Right lung (tissue), 5 donors: Measurements from ENCODE around the gene TAPBPL. TPM values are rescaled to one million over a fixed set of nuclear protein-coding genes. Genes with fewer than 3 reads are reported as not detected.

ENCODE experiments used
- DNase-seq, 2 donors: peaks; one replicate each; pipeline ENCODE4 v3.0.0-alpha.2; 2013
- polyA plus RNA-seq, 5 donors: library from polyadenylated mRNA; unstranded; fragments of 120-200 nt; gene quantifications; one replicate each; pipeline versions ENCODE4 v1.2.1 to v1.2.3, GENCODE V29; 2013; ENCODE audit warnings: inconsistent platforms in 1 of 5, low replicate concordance in 1 of 5; ENCODE audit not compliant: insufficient read length in 5 of 5, insufficient read depth in 1 of 5

TAPBPL gene
- polyA plus RNA-seq, 5 donors, result 16.6 to 26.9 (median 20.3) TPM

DNA sequence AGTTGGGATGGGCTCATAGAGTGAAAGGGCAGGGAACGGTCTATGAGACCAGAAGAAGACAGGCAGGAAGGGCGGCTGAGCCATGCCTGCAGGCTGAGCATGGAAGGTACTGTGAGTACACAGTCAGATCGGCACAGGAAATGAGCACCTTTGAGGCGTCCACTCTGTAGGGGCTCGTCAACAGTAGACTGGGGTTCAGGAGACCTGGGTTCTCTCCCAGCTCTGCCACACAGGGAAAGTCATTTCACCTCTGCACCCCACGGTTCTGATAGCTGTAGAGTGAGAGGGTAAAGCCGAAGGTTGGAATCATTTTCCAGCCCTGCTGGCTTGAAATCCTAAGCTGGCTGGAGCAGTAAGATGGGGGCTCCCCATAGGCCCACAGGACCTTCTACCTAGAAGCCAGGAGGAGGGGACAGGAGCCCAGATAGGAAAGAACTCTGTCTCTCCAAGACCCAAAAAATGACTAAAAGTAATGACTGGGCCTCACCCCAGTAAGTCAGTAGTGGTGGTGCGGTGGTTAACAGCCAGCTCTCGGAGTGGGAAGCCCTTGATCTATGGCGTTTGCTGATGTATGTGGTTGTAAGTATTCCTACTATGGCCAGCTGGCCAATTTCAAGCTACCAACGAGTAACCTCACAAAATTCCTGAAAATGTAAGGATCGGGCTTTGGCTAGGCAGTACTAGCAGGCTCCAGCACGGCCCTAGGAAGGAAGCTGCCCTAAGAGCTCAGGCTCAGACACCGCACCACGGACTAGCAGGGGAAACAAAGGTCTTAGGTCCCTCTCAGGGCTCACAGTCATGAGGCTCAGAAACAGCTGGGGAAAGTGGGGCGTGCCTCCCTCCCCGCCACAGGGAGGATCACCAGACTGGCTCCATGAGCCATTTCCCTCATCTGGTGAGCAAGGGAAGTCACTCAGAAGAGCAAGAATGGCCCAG is 17.4 kb upstream of the TAPBPL start:
- no peak for DNase-seq

DNA sequence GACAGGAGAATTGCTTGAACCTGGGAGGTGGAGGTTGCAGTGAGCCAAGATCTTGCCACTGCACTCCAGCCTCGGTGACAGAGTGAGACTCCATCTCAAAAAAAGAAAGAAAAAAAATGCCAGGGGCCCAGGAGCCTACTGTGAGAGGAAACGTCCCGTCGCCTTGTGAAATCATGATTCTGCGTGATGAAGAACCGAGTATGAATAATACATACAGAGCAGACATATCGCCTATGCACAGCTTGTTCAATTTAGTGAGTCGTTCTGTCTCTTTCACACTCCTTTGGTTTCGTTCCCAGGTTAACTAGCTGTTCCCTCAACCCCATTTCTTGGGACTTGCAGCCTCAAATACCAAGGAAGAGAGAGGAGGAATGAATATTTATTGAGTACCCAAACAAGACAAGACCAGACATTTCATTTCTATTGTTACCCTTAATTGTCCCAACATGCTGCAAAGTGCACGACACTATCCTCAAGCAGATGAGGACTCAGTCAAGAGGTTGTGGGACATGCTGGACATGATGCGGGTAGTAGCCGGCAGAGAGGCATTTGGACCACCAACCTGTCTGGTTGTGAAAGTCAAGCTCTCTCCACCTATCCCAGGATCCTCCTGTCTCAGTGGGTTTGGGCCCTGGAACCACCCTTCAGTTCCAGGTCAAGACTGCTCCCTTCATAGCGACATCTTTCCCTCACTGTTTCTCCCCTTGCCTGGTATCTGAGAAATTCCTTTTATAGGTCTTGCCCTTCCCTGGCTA is 15.7 kb upstream of the TAPBPL start:
- DNase-seq, result no peak

DNA sequence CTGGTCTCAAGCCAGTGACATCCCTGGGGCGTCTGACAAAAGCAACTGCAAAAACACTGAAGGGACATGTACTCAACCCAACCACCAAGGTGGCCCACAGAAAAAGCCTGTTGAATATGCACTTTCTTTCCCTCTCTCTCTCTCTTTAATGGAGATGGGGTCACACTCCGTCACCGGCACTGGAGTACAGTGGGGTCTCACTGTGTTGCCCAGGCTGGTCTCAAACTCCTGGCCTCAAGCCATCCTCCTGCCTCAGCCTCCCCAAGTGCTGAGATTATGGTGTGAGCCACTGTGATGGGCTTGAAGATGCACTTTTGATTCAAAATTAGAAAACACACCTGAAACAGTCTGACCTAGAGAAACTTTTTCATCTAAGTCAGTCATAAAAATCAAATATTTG is 14.3 kb upstream of the TAPBPL start:
- DNase-seq, result no peak

DNA sequence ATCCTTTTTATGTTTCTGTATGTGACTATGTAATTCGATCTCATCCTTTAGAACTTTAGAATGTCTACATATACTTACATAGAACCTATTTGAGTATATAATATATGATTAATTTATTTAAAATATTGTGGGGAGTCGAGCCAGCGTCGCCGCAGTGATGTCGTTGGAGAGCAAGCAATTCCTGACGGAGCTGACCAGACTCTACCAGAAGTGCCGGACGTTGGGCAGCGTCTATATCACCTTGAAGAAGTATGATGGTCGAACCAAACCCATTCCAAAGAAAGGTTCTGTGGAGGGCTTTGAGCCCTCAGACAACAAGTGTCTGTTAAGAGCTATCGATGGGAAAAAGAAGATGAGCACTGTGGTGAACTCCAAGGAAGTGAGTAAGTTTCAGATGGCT is 13.5 kb upstream of the TAPBPL start:
- DNase-seq, result no peak

DNA sequence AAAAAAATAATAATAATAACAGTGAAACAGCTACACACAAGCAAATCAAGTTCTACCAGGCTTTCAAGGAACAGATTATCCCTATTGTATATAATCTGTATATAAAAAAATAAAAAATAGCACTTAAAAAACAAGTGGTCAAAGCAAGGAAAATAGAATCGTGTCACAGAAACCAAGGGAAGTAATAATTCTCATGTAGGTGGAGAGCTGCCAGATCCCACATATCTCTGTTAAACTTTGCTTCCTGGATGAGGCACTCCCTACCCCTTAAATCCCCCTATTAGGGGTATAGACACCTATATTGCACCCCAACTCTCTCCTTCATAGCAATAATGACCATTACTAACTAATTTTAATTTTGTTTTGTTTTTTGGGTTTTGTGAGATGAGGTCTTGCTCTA is 11.5 kb upstream of the TAPBPL start:
- DNase-seq, result no peak

DNA sequence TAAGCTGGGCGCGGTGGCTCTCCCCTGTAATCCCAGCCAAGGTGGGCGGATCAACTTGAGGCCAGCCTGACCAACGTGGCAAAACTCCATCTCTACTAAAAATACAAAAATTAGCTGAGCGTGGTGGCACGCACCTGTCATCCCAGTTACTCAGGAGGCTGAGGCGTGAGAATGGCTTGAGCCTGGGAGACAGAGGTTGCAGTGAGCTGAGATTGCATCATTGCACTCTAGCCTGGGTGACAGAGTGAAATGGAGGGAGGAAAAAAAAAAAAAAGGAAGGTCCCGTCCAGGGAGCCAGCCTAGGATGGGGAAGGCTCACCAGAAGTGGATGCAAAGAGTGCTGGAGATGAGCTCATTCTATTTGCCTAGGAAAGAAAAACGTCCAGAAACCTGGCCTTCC is 9.0 kb upstream of the TAPBPL start:
- DNase-seq, result no peak

DNA sequence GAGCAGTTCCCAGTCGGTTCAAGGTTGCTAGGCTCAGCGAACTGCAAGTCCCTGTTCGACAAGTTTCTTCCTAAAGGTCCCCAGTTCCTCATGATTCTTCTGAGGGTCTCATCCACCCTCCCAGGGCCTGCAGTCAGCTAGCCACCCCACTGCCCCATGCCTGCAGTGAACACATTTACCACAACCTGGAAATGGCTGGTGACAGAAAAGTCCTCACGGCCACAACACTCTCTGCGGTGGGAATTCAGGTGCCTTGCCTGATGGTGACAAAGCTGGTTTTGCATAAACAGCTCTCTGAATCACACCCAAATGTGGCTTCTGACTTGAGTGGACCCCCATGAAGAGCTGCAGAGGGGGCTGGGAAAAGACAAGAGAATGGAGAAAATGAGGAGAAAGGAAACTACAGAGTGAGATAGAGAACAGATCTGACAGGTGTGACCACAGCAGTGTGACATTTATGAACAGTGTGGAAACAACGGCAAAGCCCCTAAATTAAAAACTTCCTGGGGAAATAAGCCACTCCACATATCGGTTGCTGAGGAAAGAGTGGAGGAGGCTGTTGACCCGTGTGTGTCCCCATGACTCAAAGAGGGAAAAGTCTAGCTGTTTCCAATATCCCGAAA is 8.4 kb upstream of the TAPBPL start:
- DNase-seq, result no peak

DNA sequence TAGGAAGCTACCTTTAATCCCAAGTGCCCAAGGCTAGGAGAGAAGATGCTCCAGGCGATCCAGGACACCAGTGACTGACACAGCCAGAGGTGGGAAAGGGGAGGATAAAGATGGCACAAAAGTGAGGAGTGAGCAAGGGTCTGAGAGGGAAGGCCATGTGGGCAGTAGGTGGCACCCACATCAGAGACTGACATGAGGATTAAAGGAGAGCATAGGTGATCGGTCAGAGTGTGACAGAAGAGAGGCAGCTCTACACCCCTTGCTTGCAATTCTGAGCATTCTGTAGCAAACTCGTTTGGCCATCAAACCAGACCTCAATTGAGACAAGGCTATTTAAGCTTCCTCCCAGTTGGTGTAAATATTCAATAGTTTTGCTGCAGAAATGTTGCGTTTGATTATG is 7.8 kb upstream of the TAPBPL start:
- no peak for DNase-seq

DNA sequence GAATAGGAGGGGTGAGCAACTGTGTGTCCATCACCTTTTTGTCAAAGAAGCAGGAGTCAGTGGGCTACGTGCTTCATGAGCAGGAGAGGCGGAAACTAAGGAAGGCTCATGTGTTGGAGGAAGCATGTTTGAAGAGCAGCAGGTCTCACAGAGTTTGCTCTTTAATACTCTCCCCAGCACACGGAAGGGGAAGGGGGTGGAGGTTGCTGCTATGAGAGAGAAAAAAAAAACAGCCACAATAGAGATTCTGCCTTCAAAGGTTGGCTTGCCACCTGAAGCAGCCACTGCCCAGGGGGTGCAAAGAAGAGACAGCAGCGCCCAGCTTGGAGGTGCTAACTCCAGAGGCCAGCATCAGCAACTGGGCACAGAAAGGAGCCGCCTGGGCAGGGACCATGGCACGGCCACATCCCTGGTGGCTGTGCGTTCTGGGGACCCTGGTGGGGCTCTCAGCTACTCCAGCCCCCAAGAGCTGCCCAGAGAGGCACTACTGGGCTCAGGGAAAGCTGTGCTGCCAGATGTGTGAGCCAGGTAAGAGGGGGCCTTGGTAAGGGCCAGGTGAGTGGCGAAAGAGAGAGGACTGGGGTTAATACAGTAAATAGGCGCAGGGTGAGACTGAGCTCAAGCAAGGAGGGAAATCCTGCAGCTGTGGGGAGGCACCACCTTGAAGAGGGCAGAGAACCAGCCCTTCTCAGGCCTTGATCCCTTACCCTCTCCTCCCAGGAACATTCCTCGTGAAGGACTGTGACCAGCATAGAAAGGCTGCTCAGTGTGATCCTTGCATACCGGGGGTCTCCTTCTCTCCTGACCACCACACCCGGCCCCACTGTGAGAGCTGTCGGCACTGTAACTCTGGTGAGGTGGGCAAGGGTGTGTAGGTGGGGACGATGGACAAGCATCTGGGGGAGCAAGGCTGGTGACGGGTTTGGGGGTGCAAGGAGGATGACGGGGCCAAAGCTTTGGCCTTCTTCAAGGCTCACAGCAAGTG is 6.8 kb upstream of the TAPBPL start, which contains the start of gene CD27:
TSS of gene CD27 (plus strand) at position 252 of the 985 bp plus-strand sequence. CDS start at position 393, 141 bp downstream.
- no peak for DNase-seq

DNA sequence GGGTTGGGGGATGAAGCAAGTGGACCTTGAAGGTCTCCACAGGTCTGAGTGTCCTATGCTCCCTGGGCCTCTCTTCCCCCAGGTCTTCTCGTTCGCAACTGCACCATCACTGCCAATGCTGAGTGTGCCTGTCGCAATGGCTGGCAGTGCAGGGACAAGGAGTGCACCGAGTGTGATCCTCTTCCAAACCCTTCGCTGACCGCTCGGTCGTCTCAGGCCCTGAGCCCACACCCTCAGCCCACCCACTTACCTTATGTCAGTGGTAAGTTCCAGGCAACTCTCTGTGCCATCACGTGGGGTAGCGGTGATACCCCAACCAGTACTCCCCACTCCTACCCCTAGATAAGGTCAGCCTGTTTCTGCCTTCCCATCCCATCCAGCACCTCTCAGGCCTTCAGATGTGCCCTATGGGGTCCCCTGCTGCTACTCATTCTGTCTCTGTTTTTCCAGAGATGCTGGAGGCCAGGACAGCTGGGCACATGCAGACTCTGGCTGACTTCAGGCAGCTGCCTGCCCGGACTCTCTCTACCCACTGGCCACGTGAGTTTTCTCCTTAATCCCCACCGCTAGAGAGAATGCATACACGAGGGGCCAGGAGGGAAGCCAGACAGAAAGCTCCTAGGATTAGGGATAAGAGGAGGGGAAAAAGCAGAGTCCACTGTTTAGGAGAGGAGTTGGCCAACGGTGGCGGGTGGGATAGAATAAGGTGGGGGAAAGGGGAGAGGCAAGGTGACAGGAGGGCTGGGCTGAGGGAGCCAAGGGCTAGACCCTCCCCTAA is 1.6 kb upstream of the TAPBPL start:
- DNase-seq, result no peak

DNA sequence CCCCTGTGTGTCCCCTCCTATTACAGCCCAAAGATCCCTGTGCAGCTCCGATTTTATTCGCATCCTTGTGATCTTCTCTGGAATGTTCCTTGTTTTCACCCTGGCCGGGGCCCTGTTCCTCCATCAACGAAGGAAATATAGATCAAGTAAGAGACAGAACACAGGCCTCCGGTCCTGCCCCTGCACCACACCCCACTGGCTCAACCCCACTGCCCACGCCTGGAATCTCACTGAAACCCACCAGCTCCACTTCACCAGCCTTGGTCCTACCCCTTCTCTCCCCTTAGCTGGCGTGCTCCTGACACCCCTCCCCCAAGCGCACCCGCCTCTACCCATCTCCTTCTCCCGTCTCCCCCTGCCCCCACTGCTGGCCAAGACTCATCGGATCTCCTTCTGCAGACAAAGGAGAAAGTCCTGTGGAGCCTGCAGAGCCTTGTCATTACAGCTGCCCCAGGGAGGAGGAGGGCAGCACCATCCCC is 934 bp upstream of the TAPBPL start:
- DNase-seq, result no peak

DNA sequence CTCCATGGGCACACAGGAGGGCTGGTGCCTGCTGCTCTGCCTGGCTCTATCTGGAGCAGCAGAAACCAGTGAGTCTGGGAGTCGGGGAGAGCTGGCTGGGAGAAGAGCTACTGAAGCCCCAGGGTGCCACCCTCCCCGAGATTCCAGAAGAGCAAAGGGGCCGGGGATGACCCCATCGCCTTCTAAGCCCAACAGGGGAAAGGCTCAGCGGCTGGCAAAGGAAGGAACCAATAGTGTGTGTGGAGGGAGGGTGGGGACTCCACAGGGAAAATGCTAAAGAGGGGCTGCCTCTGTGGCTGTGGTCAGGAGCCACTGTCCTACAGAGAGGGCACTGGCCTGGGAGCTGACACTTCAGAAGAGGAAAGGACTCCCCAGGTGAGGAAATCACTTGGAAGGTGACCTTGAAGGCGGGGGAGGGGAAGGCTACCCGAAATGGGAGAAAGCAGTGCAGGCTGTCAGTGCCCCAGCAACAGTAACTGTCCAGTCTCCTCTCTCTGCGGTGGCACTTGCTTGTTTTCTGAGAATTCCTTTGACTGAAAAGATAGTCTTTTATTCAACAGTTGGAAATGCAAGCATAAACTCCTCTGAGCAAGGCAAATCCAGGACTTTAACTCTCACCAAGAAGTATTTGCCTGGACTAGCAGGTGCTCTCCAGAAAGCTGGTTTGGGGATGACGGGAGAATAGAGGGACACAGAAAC is 552 bp downstream of the TAPBPL start:
- no peak for DNase-seq

DNA sequence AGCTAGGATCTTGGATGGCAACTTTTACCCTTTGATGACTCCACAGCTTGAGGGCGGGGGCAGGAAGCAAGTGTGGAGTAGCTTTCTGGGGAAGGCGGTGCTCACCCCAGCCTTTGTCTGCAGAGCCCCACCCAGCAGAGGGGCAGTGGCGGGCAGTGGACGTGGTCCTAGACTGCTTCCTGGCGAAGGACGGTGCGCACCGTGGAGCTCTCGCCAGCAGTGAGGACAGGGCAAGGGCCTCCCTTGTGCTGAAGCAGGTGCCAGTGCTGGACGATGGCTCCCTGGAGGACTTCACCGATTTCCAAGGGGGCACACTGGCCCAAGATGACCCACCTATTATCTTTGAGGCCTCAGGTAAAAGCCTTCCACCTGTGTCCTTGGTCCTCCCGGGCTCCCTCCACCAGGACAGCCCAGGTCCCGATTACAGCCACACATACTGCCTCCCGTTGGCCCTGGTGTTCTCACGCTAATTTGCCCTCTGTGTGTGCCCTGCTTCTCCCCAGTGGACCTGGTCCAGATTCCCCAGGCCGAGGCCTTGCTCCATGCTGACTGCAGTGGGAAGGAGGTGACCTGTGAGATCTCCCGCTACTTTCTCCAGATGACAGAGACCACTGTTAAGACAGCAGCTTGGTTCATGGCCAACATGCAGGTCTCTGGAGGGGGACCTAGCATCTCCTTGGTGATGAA is 1.2 kb downstream of the TAPBPL start:
- no peak for DNase-seq

DNA sequence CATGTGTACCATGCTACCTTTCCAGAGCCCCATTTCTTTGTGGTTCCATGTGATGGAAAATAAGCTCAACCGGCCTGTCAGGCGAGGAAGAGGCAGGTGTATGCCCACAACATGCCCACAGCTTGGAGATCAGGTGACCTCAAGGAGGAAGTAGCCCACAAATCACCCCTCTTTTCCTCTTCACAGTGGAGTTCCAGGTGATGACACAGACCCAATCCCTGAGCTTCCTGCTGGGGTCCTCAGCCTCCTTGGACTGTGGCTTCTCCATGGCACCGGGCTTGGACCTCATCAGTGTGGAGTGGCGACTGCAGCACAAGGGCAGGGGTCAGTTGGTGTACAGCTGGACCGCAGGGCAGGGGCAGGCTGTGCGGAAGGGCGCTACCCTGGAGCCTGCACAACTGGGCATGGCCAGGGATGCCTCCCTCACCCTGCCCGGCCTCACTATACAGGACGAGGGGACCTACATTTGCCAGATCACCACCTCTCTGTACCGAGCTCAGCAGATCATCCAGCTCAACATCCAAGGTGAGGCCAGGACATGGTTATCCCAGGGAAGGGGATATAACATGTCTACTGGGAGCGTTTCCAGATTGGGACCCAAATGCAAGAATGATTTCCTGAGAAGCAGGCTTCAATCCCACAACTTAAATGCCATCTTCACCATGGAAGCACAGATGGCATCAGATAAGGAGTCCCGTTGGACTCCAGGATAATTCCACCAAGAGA is 5.5 kb downstream of the TAPBPL start:
- no peak for DNase-seq

DNA sequence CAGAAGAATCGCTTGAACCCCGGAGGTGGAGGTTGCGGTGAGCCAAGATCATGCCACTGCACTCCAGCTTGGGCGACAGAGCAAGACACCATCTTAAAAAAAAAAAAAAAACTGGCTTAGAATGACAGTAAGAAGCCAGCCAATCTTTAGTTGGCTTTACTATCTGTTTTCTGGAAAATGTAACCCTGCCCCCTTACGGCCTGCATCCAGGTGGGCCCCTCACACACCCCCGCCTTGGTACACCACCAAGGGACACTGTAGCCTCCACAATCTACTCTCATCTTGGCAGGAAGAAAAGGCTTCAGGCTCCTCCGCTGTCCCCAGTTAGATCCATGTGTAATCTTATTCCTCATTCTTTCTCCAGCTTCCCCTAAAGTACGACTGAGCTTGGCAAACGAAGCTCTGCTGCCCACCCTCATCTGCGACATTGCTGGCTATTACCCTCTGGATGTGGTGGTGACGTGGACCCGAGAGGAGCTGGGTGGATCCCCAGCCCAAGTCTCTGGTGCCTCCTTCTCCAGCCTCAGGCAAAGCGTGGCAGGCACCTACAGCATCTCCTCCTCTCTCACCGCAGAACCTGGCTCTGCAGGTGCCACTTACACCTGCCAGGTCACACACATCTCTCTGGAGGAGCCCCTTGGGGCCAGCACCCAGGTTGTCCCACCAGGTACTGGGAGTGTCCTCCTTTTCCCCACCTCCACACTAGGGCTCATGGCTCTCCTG is 6.6 kb downstream of the TAPBPL start:
- DNase-seq, result no peak

DNA sequence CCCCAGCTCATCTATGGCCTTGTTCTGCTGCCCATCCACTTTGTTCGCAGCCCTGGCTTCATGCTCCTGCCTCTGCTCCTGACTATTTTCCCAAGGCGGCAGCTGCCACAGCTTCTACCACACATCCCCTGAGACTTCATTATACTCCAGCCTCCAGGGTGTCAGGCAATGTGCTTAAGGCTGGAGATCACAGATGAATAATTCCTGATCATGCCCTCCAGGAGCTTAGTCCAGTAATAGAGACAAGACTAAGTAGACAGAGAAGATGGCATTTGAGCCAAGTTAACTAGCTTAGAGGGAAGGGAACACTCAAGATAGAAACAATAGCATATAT is 7.1 kb downstream of the TAPBPL start:
- DNase-seq, result no peak

DNA sequence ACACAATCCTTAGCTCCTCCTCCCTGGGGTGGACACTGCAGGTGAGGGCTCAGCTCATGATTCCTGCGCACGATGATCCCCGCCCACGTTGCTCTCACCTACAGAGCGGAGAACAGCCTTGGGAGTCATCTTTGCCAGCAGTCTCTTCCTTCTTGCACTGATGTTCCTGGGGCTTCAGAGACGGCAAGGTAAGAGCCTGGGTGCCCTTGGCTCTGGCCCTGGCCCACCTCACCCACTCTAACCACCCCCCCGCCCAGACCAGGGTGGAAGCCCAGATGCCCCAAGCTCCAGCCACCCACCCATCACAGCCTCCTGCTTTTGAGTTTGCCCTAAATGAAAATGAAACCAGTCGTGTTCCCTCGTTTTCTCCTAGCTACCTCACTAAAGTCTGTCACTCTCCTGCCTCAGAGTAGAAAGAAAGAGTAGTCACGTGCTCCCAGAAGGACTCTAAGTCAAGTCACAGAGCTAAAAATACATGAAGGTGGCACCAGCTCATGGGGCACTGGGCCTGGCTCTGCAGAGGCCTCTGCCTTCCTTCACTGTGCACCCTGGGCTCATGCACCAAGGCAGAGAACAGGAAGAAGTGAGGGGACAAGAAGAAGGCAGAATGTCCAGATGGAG is 9.0 kb downstream of the TAPBPL start:
- no peak for DNase-seq
